GM18505 (cell line): ENCODE data around the gene DACT3.

Source experiments
- ATAC-seq: cut with Tn5 transposase; IDR thresholded peaks from one replicate; pipeline ENCODE4 v1.9.1; 2021; ENCODE audit not compliant: unreplicated experiment
- POLR2A ChIP-seq: IDR thresholded peaks from 4 replicates; pipeline ENCODE4 v1.6.1; 2011; ENCODE audit warnings: borderline replicate concordance; ENCODE audit not compliant: insufficient read depth, insufficient read length; ENCODE audit errors: extremely low read depth

Gene DACT3

GRCh38 chr19:46600384-46601317 is 60.3 kb downstream of the DACT3 start:
- peak; percentile 89 for TF ChIP-seq POLR2A
- ATAC-seq, result peak; percentile 71

- no peak for TF ChIP-seq POLR2A
- no peak for ATAC-seq
Observed at GRCh38 chr19:46599716-46600373, 61.1 kb downstream of the DACT3 start.

- no peak for ATAC-seq
- TF ChIP-seq POLR2A, result no peak
Observed at GRCh38 chr19:46598372-46598917, 62.5 kb downstream of the DACT3 start.
